Neural progenitor cell (in vitro differentiated cells): ENCODE measurements around the gene CENPN. TPM values are rescaled to one million over a fixed set of nuclear protein-coding genes. Genes with fewer than 3 reads are reported as not detected.

Source experiments
- DNase-seq: peaks from one replicate; pipeline ENCODE4 v3.0.0-alpha.2; 2016; ENCODE audit warnings: low spot score
- H2AFZ ChIP-seq: fragments of 200-600 bp; sonication (generic); replicated peaks from 2 replicates; pipeline ENCODE4 v1.6.1; 2016; ENCODE audit warnings: antibody characterized with exemption
- H3F3A ChIP-seq: fragments of 200-600 bp; sonication (generic); 2 replicates; pipeline ENCODE4 v1.6.1; 2016; ENCODE audit warnings: antibody characterized with exemption, low read depth
- H3K27ac ChIP-seq: fragments of 200-600 bp; sonication (generic); 2 replicates; pipeline ENCODE4 v1.5.1; 2016; ENCODE audit warnings: mild to moderate bottlenecking
- H3K27me3 ChIP-seq: fragments of 200-600 bp; sonication (generic); 2 replicates; pipeline ENCODE4 v1.6.1; 2016; ENCODE audit warnings: mild to moderate bottlenecking, moderate library complexity
- H3K36me3 ChIP-seq: fragments of 200-600 bp; sonication (generic); 2 replicates; pipeline ENCODE4 v1.5.1; 2016
- H3K4me1 ChIP-seq: fragments of 200-600 bp; sonication (generic); 2 replicates; pipeline ENCODE4 v1.6.1; 2016; ENCODE audit warnings: mixed run types
- H3K4me2 ChIP-seq: fragments of 200-600 bp; sonication (generic); 2 replicates; pipeline ENCODE4 v1.6.1; 2016
- H3K4me3 ChIP-seq: fragments of 200-600 bp; sonication (generic); 2 replicates; pipeline ENCODE4 v1.5.1; 2016
- H3K79me2 ChIP-seq: fragments of 200-600 bp; sonication (generic); 2 replicates; pipeline ENCODE4 v1.6.1; 2016; ENCODE audit warnings: low read depth
- H3K9ac ChIP-seq: fragments of 200-600 bp; sonication (generic); 2 replicates; pipeline ENCODE4 v1.6.1; 2016
- H3K9me3 ChIP-seq: fragments of 200-600 bp; sonication (generic); 2 replicates; pipeline ENCODE4 v1.5.1; 2016; ENCODE audit warnings: low read depth
- H4K20me1 ChIP-seq: fragments of 200-600 bp; sonication (generic); 2 replicates; pipeline ENCODE4 v1.6.1; 2016; ENCODE audit warnings: low read depth
- H3K27ac Mint-ChIP-seq: 3 replicates; pipeline ENCODE4 v1.8.0; 2021; ENCODE audit warnings: mixed read lengths
- H3K27me3 Mint-ChIP-seq: 2 replicates; pipeline ENCODE4 v1.8.0; 2022; ENCODE audit warnings: low read depth, mild to moderate bottlenecking, inconsistent platforms, moderate library complexity, mixed read lengths; ENCODE audit not compliant: insufficient read depth
- H3K36me3 Mint-ChIP-seq: 3 replicates; pipeline ENCODE4 v1.8.0; 2021; ENCODE audit warnings: mixed read lengths
- H3K4me1 Mint-ChIP-seq: 3 replicates; pipeline ENCODE4 v1.8.0; 2021; ENCODE audit warnings: mixed read lengths
- H3K4me3 Mint-ChIP-seq: 3 replicates; pipeline ENCODE4 v1.8.0; 2021; ENCODE audit warnings: mild to moderate bottlenecking, moderate library complexity, mixed read lengths
- H3K9me3 Mint-ChIP-seq: 3 replicates; pipeline ENCODE4 v1.8.0; 2020; ENCODE audit warnings: mixed read lengths
- EZH2 ChIP-seq: fragments of 200-600 bp; sonication (generic); IDR thresholded peaks from 2 replicates; pipeline ENCODE4 v1.6.1; 2017; ENCODE audit warnings: antibody characterized with exemption, mild to moderate bottlenecking, moderate library complexity
- EZH2phosphoT487 ChIP-seq: fragments of 200-600 bp; sonication (generic); IDR thresholded peaks from 2 replicates; pipeline ENCODE4 v1.6.1; 2017; ENCODE audit warnings: antibody characterized with exemption
- total RNA-seq: library from RNA; depleted of rRNA; stranded (reverse); fragments of >200 nt; gene quantifications from 2 replicates; pipeline ENCODE4 v1.2.3, GENCODE V29; 2015; ENCODE audit warnings: low replicate concordance
- TF ChIP-seq, protein P1 (sequence below): fragments of 200-600 bp; sonication (generic); IDR thresholded peaks from 2 replicates; pipeline ENCODE4 v1.5.1; 2017; ENCODE audit warnings: antibody characterized with exemption, mild to moderate bottlenecking

The CENPN gene
- total RNA-seq, 1 donor from 2014 or later = 111 TPM

GRCh38 chr16:81066681-81067080 lies 59.7 kb downstream of the CENPN start:
- Mint-ChIP-seq H3K4me3 (no peak overlapping the region), H3K27me3 (no peaks in the 10 kb centered on the region), H3K4me1 (peaks cover 17% of the 10 kb centered on the region), H3K9me3 (no peaks in the 10 kb centered on the region), H3K27ac (peak overlapping the region; percentile 92), H3K36me3 (peaks cover 6% of the 10 kb centered on the region)
- Histone ChIP-seq H4K20me1 (no peaks in the 10 kb centered on the region), H3K79me2 (no peaks in the 10 kb centered on the region), H3K9me3 (no peaks in the 10 kb centered on the region), H3K4me3 (no peak overlapping the region), H3F3A (no peaks in the 10 kb centered on the region), H3K4me2 (no peak overlapping the region), H3K36me3 (no peaks in the 10 kb centered on the region), H2AFZ (no peak overlapping the region), H3K27me3 (no peaks in the 10 kb centered on the region), H3K9ac (no peak overlapping the region), H3K27ac (no peak overlapping the region), H3K4me1 (peaks cover 2% of the 10 kb centered on the region)
- TF ChIP-seq EZH2phosphoT487 (no peak), EZH2 (no peak)
- TF ChIP-seq, protein P1, sequence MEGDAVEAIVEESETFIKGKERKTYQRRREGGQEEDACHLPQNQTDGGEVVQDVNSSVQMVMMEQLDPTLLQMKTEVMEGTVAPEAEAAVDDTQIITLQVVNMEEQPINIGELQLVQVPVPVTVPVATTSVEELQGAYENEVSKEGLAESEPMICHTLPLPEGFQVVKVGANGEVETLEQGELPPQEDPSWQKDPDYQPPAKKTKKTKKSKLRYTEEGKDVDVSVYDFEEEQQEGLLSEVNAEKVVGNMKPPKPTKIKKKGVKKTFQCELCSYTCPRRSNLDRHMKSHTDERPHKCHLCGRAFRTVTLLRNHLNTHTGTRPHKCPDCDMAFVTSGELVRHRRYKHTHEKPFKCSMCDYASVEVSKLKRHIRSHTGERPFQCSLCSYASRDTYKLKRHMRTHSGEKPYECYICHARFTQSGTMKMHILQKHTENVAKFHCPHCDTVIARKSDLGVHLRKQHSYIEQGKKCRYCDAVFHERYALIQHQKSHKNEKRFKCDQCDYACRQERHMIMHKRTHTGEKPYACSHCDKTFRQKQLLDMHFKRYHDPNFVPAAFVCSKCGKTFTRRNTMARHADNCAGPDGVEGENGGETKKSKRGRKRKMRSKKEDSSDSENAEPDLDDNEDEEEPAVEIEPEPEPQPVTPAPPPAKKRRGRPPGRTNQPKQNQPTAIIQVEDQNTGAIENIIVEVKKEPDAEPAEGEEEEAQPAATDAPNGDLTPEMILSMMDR = no peak
- no peak for DNase-seq

DNA sequence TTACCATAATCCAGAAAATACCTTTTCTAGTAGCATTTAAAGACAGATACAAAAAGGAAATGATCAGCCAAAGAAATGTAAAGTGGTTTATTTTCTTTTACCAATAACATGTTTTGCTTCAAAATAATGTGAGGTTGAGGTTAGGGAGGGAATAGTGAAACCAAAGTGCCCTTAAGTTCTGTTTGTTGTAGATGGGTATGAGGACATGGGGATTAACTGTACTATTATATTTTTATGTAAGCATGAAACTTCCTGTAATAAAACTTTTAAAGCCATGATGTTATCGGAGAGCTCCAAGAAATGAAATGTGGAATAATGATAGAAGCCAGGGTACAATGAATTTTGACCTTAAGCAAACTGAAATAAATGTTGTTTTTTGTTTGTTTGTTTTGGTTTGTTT lies 60.2 kb downstream of the CENPN start:
- no peaks in the 10 kb centered on the region for H3K27me3 ChIP-seq
- no peaks in the 10 kb centered on the region for H3K36me3 ChIP-seq
- peaks cover 6% of the 10 kb centered on the region for H3K36me3 Mint-ChIP-seq
- H4K20me1 ChIP-seq = no peaks in the 10 kb centered on the region
- H3K27me3 Mint-ChIP-seq = no peaks in the 10 kb centered on the region
- no peak overlapping the region for H3K4me2 ChIP-seq
- H3K4me1 Mint-ChIP-seq = peaks cover 18% of the 10 kb centered on the region
- TF ChIP-seq EZH2phosphoT487 (no peak), EZH2 (no peak)
- TF ChIP-seq, protein P1 = no peak
- no peaks in the 10 kb centered on the region for H3K9me3 Mint-ChIP-seq
- H3K4me1 ChIP-seq = no peaks in the 10 kb centered on the region
- H3K27ac Mint-ChIP-seq = no peak overlapping the region
- no peak overlapping the region for H3K27ac ChIP-seq
- H3K4me3 ChIP-seq = no peak overlapping the region
- no peak overlapping the region for H3K4me3 Mint-ChIP-seq
- H3K9me3 ChIP-seq = no peaks in the 10 kb centered on the region
- DNase-seq = no peak
- no peak overlapping the region for H3K9ac ChIP-seq
- no peak overlapping the region for H2AFZ ChIP-seq
- no peaks in the 10 kb centered on the region for H3F3A ChIP-seq
- H3K79me2 ChIP-seq = no peaks in the 10 kb centered on the region

- no peaks in the 10 kb centered on the region for H3K36me3 ChIP-seq
- peaks cover 4% of the 10 kb centered on the region for H3F3A ChIP-seq
- Mint-ChIP-seq H3K27me3 (no peaks in the 10 kb centered on the region), H3K36me3 (peaks cover 6% of the 10 kb centered on the region), H3K4me3 (no peak overlapping the region), H3K4me1 (peaks cover 18% of the 10 kb centered on the region), H3K9me3 (no peaks in the 10 kb centered on the region), H3K27ac (no peak overlapping the region)
- H3K9me3 ChIP-seq = no peaks in the 10 kb centered on the region
- TF ChIP-seq EZH2phosphoT487 (no peak), EZH2 (no peak)
- TF ChIP-seq, protein P1 = no peak
- no peak for DNase-seq
- no peak overlapping the region for H3K9ac ChIP-seq
- H3K27ac ChIP-seq = no peak overlapping the region
- no peak overlapping the region for H3K4me2 ChIP-seq
- peaks cover 13% of the 10 kb centered on the region for H3K4me1 ChIP-seq
- no peaks in the 10 kb centered on the region for H3K27me3 ChIP-seq
- no peak overlapping the region for H2AFZ ChIP-seq
- no peaks in the 10 kb centered on the region for H3K79me2 ChIP-seq
- no peak overlapping the region for H3K4me3 ChIP-seq
- H4K20me1 ChIP-seq = no peaks in the 10 kb centered on the region
Observed at GRCh38 chr16:81069063-81069462, 62.0 kb downstream of the CENPN start.
